ENCODE measurements around the gene KSR1. TPM values are rescaled to one million over a fixed set of nuclear protein-coding genes. Genes with fewer than 3 reads are reported as not detected.

KSR1 gene
- total RNA-seq, 4 donors from 2014 or later: 26.6 to 64.4 (median 42.2) TPM

DNA sequence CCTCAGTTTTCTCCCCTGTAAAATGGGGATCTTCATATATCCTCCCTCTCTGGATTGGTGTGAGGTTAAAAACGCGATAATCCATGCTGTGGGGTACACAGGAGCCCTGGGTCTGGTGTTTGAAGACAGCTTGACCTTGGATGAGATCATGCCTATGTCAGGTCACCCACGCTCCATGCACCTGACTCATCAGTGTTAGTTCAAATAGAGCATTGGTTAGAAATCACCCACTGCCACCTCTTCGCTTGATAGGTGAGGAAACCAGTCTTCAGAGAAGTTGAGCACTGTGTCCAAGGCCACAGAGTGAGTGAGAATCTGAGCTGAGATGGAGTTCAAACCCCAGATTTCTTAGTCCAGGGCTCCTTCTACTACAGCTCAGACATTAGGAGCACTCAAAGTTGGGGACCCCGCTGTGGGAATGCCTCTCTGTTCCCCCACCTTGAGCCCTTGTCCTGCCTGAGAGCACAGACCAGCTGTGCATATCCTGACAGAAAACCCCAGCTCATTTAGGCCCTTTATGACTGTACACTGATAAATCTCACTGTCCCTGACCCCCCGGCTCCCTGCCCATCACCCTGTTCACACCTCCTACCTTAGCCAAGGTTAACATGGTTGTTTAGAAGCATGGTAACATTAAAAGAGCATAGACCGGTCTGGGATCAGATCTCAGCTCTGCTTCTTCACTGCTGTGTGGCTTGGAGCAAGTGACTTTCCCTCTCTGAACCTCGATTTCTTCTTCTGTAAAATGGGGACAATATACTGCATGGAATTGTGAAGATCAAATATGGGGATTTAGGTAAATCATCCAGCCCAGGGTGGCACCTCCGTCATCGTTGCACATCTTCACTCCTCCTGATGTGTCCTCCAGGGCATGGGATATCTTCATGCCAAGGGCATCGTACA is 152.3 kb downstream of the KSR1 start:
- H3K36me3 ChIP-seq: peaks cover 0 to 91% (median 0%) of the 10 kb centered on the region in 3 donors
- no peaks in the 10 kb centered on the region for H3K27me3 ChIP-seq
- no peak overlapping the region for H3K4me3 ChIP-seq
- H3K9me3 ChIP-seq: no peaks in the 10 kb centered on the region
- TF ChIP-seq, protein P1, sequence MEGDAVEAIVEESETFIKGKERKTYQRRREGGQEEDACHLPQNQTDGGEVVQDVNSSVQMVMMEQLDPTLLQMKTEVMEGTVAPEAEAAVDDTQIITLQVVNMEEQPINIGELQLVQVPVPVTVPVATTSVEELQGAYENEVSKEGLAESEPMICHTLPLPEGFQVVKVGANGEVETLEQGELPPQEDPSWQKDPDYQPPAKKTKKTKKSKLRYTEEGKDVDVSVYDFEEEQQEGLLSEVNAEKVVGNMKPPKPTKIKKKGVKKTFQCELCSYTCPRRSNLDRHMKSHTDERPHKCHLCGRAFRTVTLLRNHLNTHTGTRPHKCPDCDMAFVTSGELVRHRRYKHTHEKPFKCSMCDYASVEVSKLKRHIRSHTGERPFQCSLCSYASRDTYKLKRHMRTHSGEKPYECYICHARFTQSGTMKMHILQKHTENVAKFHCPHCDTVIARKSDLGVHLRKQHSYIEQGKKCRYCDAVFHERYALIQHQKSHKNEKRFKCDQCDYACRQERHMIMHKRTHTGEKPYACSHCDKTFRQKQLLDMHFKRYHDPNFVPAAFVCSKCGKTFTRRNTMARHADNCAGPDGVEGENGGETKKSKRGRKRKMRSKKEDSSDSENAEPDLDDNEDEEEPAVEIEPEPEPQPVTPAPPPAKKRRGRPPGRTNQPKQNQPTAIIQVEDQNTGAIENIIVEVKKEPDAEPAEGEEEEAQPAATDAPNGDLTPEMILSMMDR (IDR thresholded peaks at IDR 0.05): no peak
- no peaks in the 10 kb centered on the region for H3K4me1 ChIP-seq
- H3K27ac ChIP-seq: no peak overlapping the region
- DNase-seq: no peak

DNA sequence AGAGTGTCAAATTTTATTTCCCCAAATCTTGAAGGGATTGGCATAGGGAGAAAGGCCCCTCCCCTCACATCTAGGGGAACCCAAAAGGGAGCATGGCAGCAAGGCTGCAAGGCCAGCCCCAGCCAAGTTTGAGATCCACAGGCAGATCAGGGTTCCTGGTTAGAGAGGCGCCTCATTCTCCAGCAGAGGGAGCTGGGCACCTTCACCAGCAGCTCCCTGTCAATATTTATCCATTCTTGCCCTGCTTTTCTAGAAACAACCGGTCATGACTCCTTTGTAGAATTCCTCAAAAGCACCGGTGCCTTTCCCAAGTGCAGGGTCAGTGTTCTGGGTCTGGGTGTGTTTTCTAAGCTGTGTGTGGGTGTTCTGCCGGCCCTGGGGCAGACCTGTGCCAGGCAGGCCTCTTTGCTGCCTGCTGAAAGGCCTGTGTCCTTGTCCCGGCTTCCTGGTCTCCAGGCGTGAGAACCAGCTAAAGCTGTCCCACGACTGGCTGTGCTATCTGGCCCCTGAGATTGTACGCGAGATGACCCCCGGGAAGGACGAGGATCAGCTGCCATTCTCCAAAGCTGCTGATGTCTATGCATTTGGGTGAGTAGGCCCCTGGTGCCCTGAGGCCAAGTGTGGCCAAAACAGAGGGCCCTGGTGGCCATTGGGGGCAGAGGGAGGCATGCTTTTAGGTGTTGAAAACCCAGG is 153.5 kb downstream of the KSR1 start:
- Histone ChIP-seq H3K36me3 (peaks cover 0 to 86% (median 0%) of the 10 kb centered on the region in 3 donors), H3K27me3 (no peaks in the 10 kb centered on the region), H3K27ac (no peak overlapping the region), H3K4me3 (no peak overlapping the region), H3K4me1 (no peaks in the 10 kb centered on the region), H3K9me3 (no peaks in the 10 kb centered on the region)
- TF ChIP-seq POLR2A (IDR thresholded peaks at IDR 0.05): no peak
- TF ChIP-seq, protein P1 (IDR thresholded peaks at IDR 0.05): peak in 5 of 6 experiments; percentile 5 to 75 (median 70)
- peak in 2 of 3 donors; percentile 61 to 62 for DNase-seq

DNA sequence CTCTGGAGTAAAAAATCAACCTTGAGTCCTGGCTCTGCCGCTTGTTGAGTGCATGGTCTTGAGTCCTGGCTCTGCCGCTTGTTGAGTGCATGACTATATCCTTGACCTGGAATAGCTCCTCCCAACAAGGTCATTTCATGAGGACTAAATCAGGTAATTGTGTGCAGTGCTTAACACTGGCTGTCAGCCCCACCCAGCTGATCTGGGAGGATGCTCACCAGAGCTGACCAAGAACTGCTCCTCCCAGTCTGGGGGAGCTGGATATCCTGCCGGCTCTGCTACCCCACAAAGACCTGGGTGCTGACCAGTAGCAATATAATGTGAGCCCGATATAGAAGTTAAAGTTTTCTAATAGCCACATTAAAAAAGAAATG is 154.0 kb downstream of the KSR1 start:
- Histone ChIP-seq H3K9me3 (no peaks in the 10 kb centered on the region), H3K4me3 (no peak overlapping the region), H3K27ac (no peak overlapping the region), H3K27me3 (no peaks in the 10 kb centered on the region), H3K4me1 (no peaks in the 10 kb centered on the region), H3K36me3 (peaks cover 0 to 86% (median 0%) of the 10 kb centered on the region in 3 donors)
- TF ChIP-seq, protein P1 (IDR thresholded peaks at IDR 0.05): no peak
- TF ChIP-seq POLR2A (IDR thresholded peaks at IDR 0.05): no peak
- no peak for DNase-seq

DNA sequence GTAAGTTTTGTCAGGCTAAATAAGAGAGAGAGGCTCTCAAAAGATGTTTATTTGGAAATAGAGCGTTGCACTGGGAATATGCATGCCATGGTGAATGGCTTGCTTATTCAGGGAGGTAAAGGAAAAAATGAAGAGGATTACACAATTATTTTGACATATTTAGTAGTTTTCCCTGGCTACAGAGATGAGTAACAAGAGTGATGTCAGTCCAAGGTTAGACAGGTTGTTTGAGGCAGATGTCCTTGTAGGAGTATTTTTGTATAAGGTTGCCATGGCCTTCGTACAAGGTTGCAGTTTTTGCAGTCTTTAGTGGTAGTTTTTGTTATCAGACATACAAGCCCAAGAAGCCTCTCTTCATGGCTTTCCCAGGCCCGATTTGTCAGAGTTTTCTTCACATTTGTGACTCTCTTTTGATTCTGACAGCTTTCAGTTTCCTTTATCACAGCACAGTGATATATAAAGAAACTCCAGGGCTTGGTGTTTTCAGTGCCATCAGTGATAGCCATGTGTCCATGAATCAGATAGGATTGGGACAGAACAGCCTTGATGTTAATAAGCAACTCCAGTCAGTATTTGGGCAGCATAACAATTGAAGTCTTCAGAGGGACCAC is 156.0 kb downstream of the KSR1 start:
- Histone ChIP-seq H3K27ac (no peak overlapping the region), H3K4me1 (no peaks in the 10 kb centered on the region), H3K9me3 (no peaks in the 10 kb centered on the region), H3K4me3 (no peak overlapping the region), H3K27me3 (no peaks in the 10 kb centered on the region), H3K36me3 (peaks cover 0 to 80% (median 0%) of the 10 kb centered on the region in 3 donors)
- TF ChIP-seq, protein P1 (IDR thresholded peaks at IDR 0.05): no peak
- TF ChIP-seq POLR2A (IDR thresholded peaks at IDR 0.05): no peak
- no peak for DNase-seq

DNA sequence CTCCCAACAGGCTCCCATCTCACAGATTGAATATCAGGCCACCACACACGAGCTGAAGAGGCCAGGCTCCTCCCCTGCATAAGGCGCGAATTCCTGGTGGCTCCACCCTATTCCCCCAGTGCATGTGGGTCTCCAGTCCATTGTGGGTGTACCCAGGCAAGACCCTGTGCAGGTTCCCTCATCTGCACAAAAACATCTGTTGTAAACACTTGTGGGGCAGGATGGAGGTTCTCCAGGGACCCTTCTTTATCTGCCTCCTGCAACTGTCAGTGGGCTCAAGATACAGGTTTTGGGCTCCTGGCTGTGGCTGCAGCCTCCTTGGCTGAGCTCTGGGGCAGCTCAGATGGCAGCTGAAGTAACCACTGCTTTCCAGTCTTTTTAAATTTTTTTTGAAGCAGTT is 157.2 kb downstream of the KSR1 start:
- H3K27me3 ChIP-seq: no peaks in the 10 kb centered on the region
- no peak for TF ChIP-seq POLR2A (IDR thresholded peaks at IDR 0.05)
- TF ChIP-seq, protein P1 (IDR thresholded peaks at IDR 0.05): no peak
- peaks cover 0 to 80% (median 0%) of the 10 kb centered on the region in 3 donors for H3K36me3 ChIP-seq
- H3K4me1 ChIP-seq: no peaks in the 10 kb centered on the region
- no peak for DNase-seq
- no peak overlapping the region for H3K4me3 ChIP-seq
- no peaks in the 10 kb centered on the region for H3K9me3 ChIP-seq
- no peak overlapping the region for H3K27ac ChIP-seq

Data from Peyer's patch (tissue), 4 donors.